HL-60/S4 treated with retinoic acid at 250 ng/mL for 4 days and 3 days (cell line): ENCODE measurements around the gene LARGE2.

Experiments
- in situ Hi-C: fragments of 300-500 bp; cut with MboI; formaldehyde crosslinking; loops from 2 replicates; pipeline ENCODE4 v1.7.0; 2022; ENCODE audit warnings: low sequenced_read_pairs

LARGE2 gene

DNA sequence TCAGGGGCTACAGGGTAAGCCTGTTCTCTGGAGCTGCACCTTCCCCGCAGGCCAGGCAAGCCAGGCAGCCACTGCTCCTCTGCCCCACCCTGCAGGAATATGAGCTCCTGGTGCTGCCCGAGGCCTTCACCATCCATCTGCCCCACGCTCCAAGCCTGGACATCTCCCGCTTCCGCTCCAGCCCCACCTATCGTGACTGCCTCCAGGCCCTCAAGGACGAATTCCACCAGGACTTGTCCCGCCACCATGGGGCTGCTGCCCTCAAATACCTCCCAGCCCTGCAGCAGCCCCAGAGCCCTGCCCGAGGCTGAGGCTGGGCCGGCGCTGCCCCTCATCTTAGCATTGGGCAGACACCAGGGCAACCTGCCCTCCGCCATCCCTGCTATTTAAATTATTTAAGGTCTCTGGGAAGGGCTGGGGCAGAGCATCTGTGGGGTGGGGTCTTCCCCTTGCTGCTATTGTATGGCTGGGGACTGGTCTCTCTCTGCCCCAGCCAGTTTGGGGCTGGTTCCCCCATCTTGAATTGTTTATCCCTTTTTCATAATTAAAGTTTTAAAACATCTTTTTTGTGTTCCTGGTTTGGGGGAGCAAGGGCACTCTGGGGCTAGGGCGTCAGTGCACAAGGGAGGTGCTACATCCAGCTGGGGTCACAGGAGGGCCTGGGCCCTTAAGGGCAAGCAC lies 6.2 kb downstream of the LARGE2 start:
- in situ Hi-C loops: no loop called here

- in situ Hi-C loops: no loop called here
These were observed 7.1 kb downstream of the LARGE2 start for GRCh38 chr11:45929486-45930030.

DNA sequence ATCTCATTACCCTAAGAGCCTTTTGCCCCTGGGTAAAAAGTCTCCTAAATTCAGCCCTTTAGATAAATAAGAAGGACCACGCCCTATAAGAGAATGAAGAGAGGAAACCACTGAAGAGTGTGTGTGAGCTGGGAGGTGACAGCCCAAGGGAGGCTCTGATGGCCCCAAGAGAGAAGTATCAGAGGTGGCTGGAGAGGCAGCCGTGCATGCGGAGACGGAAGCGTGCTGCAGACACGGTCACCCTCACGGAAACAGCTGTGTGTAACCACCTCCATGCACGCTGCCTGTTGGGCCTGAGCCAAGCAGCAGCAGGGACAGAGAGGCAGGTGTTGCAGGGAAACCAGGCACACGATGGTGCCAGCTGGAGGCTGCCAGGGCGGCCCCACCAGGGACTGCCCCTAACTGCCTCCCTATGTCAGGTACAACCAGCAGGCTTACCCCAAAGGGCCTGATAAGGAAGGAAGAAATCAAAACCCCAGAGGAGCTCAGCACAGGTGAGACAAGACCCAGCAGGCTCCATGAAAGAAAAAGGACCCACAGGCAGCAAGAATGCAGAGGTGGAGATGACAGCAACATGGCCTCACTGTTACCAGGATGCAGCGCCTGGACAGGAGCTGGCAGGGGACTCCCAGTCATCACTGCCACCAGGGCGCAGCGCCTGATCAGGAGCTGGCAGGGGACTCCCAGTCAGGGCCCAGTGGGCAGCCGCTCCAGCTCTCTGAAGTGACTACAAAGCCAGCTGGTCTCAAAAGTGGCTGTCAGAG lies 7.8 kb downstream of the LARGE2 start:
- in situ Hi-C loops: no loop called here

GRCh38 chr11:45930951-45931570 lies 8.6 kb downstream of the LARGE2 start:
- in situ Hi-C loops: no loop called here

DNA sequence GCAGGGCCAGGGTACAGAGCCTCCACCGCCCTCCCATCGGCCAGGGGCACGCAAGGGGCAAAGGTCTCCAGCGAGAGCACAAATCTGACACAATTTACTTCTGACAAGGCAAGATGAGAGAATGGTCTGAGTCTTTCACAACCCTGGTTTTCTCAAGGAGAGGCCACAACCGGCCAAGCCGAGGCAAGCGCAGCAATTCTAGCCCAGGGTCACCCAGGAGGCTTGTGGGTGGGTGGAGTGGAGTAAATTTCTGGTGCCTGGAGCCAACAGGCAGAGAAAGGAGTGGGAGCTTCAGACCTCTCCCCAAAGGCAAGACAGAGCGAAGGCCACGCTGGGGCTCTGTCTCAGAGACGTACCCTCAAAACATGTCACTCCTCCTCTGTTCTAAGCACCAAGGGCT lies 9.3 kb downstream of the LARGE2 start:
- in situ Hi-C loops: no loop called here

DNA sequence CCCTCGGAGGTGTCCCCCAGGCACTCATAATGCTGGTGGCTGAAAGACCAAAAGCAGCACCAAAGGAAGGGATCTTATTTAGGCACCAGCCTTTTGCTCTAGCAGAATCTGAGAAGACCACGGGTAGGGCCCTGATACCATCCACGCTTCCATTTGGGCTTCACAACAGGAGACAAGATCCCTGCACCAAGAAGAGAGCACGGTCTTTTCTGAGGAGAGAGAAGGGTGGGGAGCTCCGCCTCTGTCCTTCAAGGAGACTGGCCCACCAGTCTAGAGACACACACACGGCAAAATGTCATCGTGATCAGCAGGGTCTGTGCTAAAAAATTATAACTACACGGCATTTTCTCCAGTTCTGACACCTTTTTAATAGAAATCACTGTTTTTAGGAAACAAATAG lies 9.8 kb downstream of the LARGE2 start:
- in situ Hi-C loops: no loop called here

DNA sequence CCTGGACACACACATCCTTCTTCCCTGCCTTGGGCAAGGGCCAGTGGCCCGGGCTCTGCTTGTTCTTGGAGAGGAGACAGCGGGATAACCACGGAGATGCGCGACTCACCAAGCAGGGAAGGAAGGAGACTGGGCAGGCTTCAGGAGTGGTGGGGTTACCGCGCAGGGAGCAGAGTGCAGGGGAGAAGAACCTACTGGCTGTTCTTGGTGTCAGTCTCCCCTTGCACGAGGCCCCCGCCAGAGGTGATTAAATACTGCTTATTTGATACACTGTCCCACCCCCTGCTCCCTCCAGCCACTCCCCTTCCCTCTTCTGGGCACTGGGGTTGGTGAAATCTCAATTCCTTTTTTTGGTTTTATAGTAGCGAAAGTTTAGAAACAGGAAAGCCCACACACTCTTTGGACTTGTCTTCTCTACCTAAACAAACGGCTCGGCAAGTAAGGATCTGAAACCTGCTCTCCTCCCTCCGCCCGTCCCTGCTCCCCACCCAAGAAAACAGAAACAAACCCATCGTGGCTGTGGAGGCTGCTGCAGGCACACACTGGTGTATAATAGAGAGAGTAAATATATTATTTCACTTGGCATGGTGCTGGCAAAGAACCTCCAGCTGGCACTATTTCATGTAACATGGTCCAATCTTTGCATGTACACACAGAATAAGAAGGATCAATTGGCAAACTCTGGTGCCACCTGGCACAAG lies 10.8 kb downstream of the LARGE2 start:
- in situ Hi-C loops: no loop called here

GRCh38 chr11:45933846-45934579 lies 11.6 kb downstream of the LARGE2 start:
- in situ Hi-C loops: no loop called here

- in situ Hi-C loops: no loop called here
These were observed 12.3 kb downstream of the LARGE2 start for GRCh38 chr11:45934580-45935318.

GRCh38 chr11:45935349-45936064 lies 13.1 kb downstream of the LARGE2 start:
- in situ Hi-C loops: no loop called here

GRCh38 chr11:45936511-45937054 lies 14.1 kb downstream of the LARGE2 start:
- in situ Hi-C loops: no loop called here

- in situ Hi-C loops: no loop called here
These were observed 15.5 kb downstream of the LARGE2 start for GRCh38 chr11:45937916-45938315.

DNA sequence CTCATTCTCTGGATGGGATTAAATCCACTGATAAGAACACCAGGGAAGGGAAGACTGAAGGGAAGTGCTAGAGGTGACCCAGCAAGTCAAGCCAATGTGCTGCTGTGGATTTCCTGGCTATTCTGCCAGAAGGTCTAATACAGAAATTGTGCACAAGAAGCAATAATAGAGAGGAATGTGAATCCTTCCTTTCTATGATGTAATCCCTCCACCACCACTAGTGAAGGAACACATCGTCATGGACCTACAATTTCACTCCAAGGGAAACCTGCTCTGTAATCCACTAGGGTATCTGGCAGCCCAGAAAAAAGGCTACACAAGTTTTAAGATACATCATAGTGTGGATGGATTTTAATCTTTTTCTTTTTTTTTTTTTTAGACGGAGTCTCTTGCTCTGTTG lies 17.4 kb downstream of the LARGE2 start:
- in situ Hi-C loops: no loop called here

DNA sequence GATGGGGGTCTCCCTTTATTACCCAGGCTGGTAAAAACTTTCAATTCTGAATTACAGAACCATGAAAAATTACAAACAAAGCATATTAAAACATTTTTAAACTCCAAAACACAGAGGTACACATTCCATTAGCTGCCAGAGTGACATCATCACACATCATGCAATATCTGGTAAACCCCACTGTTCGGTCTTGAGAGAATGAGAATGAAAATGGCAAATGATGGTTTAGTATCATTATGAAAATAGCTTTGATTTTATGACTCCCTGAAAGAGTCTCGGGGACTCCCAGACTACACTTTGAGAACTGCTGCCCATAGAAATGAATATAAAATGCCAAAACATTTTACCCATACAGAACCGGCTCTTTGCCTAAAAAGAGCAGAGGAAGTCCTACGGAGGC lies 18.8 kb downstream of the LARGE2 start:
- in situ Hi-C loops: no loop called here

GRCh38 chr11:45942381-45942780 lies 19.9 kb downstream of the LARGE2 start:
- in situ Hi-C loops: no loop called here

DNA sequence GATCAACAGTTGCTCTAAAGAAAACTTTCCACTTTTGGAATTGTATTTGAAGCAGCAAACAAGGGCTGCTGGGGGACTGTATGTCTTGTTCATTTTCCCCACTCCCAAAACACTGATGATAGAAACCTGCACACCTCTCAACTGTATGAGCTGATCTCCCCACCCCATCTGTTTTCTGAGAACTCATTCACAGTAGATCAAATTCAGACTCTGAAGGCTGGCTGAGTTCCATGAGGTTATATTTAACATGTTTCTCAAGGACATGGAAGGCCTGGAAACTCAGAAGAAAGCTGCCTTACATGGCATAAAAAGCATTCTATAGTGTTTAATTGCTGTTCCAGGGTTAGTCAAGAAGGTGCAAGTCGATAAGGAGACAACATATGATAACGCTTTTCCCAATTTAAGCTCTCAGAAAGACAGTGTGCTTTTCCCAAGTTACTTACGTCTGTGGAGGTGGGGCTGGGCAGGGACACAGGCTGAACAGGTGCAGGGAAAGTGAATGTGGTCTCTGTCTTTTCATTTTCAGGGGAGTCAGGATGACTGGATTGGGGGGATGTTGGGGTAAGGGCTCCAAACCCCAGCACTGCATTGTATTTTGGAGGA lies 23.0 kb downstream of the LARGE2 start:
- in situ Hi-C loops: no loop called here

- in situ Hi-C loops: no loop called here
These were observed 25.4 kb downstream of the LARGE2 start for GRCh38 chr11:45947885-45948284.

DNA sequence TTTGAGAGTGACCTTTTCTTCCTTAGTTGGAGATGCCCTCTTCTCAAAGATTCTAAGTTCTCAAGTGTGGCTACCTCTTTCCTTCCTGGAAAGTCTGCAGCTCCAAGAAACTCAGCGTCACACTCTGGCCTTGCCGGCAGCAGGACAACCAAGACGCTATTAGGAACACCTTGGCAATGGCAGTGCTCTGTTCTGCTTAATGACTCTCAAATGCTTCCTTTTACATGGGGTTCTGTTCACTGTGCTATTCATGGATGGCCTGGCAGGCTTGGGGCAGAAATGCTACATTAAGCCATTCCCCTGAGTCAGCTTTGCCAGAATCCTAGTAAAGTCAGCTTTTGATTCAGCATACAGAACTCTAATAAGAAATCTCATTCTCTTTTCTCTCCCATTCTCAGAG lies 25.9 kb downstream of the LARGE2 start:
- in situ Hi-C loops: no loop called here

DNA sequence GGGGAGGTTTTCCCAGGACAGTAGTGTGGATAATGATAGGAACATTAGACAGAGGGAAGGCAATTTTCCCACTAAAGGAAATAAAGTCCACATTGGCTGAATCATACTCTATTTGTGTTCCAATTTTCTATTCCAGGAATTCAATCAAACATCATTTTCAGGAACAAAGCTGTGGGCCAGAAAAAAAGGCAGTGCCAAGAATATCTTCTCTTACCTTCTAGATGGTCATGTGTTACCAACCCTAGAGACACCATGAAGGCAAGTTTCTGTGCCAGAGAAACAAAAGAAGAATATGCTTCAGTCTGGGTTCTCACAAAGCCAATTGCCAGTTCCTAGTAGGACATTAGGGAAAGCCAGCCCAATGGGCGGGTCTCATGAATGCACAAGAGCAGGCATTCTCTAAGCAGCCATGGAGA lies 27.5 kb downstream of the LARGE2 start:
- in situ Hi-C loops: no loop called here
